Stimulated activated CD8-positive, alpha-beta memory T cell treated with anti-CD3 and anti-CD28 coated beads, Interleukin-12 subunit alpha, Interleukin-12 subunit beta, amount 100 ng/mL, for 1 hour (primary cell): Measurements from ENCODE around the gene ZNF831.

Experiments
- DNase-seq: peaks from one replicate; pipeline ENCODE4 v3.0.0-alpha.2; 2020; ENCODE audit warnings: low read depth

ZNF831 gene

GRCh38 chr20:59163631-59164530 lies at the start of gene ZNF831:
TSS of gene ZNF831 (plus strand) at chr20:59163821. CDS start at chr20:59191020, 27,199 bp downstream.
- no peak for DNase-seq

DNA sequence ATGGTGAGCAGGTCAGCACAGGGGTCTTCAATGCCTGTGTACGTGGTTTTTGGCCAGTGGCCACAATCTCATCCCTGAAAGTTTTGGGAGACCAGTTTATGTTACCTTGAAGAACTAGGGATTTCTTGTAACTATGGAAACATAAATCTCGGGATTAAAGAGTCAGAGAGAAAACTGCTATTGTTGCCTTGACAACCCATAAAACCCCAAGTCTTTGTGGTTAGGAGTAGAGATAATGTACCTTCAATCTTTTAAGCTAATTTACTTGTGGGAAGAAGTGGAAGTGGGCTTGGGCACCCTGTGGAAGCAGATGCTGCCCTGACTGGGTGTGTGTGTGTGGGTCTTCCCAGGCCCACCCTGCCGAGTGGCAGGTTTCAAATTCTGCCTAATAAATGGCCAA lies 46.1 kb upstream of the ZNF831 start:
- no peak for DNase-seq

GRCh38 chr20:59118855-59119254 lies 44.8 kb upstream of the ZNF831 start:
- no peak for DNase-seq

- DNase-seq, result no peak
Observed at GRCh38 chr20:59120491-59120890, 43.1 kb upstream of the ZNF831 start.

GRCh38 chr20:59120919-59121318 lies 42.7 kb upstream of the ZNF831 start:
- no peak for DNase-seq

GRCh38 chr20:59121714-59122565 lies 41.7 kb upstream of the ZNF831 start:
- no peak for DNase-seq

- DNase-seq, result no peak
Observed at GRCh38 chr20:59122566-59122919, 41.1 kb upstream of the ZNF831 start.

DNA sequence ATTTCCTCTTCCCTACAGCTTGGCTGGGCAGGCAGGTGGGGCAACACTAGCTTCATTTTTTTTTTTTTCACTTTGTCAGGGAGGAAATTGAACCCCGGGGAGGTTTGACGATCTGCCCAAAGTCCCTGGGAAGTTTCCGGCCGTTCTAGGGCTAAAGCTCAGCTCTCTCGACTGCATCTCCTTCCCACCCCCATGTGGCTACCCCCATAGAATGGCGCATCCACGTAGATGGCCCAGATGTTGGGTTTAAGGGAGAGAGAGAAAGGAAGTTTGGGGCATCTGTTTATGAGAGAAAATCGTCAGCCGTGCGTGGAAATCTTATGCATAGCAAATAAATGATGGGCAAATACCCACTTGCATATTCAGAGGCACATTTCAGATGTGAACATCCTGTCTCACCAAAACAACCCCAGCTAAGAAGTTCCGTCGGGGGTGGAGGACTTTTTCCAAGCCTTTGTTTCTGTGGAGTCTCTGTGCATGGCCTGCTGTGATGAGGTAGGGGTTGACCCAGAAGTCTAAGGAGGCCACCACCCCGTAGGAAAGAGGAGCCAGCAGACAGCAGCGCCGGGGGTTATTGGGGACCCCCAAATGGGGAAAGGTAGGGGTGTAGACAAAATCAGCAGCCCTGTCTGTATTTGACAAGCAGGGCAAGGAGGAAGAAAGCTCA lies 40.5 kb upstream of the ZNF831 start:
- DNase-seq, result no peak

DNA sequence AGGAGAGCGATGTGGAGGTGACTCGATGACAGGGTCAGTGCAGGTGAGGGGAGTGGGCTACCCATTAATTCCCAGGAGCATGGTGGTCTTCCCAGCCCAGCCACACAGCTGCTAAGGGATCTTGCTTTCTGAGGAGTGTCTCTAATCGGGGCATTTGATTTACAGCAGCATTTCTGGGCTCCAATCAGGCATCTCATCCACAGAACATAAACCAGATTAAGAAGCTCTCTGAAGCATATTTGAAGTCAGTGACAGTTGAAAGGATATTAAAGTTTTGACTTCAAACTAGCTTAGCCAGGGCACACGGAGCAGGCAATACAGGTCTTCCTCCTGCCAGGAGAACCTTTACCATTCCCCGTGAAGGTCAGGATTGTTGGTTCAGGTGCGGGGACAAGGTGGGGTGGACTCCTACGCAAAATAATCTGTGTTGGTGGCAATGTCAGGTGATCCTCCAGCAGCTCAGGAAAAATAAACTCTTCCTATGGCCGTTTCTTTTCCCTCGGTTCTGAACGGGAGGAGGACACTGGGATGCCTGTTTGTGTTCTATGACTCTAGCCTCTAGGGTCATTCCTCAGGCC lies 39.9 kb upstream of the ZNF831 start:
- no peak for DNase-seq

DNA sequence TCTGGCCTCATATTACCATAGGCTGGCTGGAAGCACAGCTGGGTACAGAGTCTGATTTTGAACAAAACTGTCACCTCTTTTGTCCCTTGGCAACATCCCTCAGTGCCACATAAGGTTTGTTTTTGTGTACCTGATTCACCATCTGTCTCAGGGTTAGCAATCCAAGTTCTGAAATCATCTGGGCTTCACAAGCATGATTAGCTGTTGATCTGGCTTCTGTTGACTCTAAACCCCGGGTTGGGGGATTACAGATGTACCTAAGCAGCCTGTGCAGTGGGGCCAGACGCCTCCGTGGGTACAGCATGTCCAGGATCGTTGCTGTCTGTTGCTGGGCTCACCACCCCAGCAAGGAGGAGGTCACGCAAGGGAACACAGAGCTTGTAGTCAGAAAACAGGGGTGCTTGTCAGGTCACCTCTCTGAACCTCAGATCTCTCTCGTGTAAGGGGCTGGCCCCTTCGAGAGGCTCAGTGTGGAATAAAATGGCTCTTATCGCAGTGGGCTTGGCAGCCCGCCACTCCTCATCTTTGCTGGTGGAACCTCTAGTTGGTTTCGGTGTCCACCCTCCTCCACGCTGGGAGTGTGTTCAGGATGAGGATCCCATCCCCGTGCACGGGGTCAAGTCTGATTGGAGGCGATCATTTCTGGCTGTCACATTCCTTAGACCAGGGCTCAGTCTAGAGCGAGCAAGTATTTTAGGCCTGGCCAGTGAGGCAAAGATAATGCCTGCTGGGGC lies 39.2 kb upstream of the ZNF831 start:
- no peak for DNase-seq

DNA sequence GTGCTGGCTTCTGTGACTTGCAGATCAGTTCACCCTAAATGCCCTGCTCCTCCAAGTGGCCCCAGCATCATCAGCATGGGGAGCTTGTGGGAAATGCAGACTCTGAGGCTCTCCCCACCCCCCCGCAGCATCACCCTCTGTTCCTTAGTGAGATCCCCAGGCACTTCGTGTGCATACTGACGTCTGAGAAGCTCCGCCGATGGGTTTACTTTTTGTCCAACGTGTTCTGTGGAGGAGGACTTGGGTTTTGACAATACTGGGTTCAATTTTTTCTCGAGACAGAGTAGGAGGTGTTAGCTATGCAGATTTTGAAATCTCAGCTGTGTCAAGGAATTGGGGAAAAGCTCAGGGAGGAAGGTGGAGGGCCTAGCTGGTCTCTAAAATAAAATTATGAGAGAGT lies 38.3 kb upstream of the ZNF831 start:
- DNase-seq, result no peak

GRCh38 chr20:59125836-59126235 lies 37.8 kb upstream of the ZNF831 start:
- DNase-seq, result no peak

GRCh38 chr20:59127839-59128238 lies 35.8 kb upstream of the ZNF831 start:
- no peak for DNase-seq

- DNase-seq, result no peak
Observed at GRCh38 chr20:59131551-59132285, 31.9 kb upstream of the ZNF831 start.

DNA sequence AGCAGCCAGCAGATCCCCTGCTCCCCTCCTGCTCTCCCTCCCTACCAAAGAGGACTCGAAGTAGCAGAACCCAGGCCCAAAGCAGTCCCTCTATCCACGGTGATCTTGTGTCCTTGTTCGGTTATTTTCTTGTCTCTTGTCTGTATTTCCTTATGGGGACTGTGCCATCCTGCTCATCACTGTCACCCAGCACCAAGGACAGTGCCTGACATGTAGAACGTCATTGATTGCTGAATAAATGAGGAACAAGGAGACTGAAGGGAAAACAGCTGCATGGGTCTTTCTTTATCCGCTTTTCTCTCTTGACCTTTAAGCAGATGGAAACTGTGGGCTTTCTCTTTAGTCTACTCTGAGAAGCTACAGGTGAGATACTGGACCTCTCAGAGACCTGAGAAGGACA lies 29.4 kb upstream of the ZNF831 start:
- DNase-seq, result no peak

DNA sequence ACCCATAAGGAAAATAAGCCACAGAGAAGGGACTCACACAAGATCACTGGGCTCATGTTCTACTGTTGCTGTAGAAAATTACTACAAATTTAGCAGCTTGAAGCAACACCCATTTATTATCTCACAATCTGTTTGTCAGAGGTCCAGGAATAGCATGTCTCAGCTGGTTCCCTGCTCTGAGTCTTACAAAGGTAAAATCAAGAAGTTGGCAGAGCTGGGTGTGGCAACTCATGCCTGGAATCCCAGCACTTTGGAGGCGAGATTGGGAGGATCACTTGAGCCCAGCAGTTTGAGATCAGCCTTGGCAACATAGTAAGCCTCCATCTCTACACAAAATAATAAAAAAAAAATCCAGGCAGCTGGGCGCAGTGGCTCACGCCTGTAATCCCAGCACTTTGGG lies 28.5 kb upstream of the ZNF831 start:
- DNase-seq, result no peak

DNA sequence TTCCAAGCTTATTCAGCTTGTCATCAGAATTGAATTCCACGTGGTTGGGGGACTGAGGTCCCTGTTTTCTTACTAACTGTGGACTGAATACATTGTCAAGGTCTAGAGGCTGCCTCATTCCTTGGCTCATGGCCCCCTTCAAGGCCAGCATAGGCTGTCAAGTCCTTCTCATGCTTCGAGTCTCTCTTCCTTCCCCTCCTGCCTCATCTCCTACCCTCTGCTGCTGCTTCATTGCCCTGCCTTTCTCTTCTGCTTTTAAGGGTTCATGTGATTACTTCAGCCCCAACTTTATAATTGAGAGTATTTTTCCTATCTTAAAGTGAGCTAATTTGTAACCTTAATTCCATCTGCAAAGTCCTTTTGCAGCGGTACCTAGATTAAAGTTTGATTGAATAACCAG lies 27.6 kb upstream of the ZNF831 start:
- no peak for DNase-seq

- no peak for DNase-seq
Observed at GRCh38 chr20:59137532-59137931, 26.1 kb upstream of the ZNF831 start.

- no peak for DNase-seq
Observed at GRCh38 chr20:59138114-59138748, 25.4 kb upstream of the ZNF831 start.

GRCh38 chr20:59139998-59140397 lies 23.6 kb upstream of the ZNF831 start:
- no peak for DNase-seq
